Subcutaneous abdominal adipose tissue (tissue), 5 donors: ENCODE data around the gene FOXO6.

ENCODE experiments used
- H3K27ac ChIP-seq: one replicate; pipeline ENCODE4 v1.7.0; 2013; ENCODE audit warnings: low read depth, mild to moderate bottlenecking, inconsistent platforms, low read length, moderate library complexity
- H3K27me3 ChIP-seq, 5 donors: one replicate each; pipeline ENCODE4 v1.7.0; 2013; ENCODE audit warnings: low read length in 5 of 5, inconsistent platforms in 1 of 5; ENCODE audit not compliant: control insufficient read depth in 5 of 5, insufficient read depth in 4 of 5
- H3K36me3 ChIP-seq, 5 donors: one replicate each; pipeline ENCODE4 v1.7.0; 2013; ENCODE audit warnings: low read length in 5 of 5; ENCODE audit not compliant: control insufficient read depth in 5 of 5, insufficient read depth in 5 of 5
- H3K4me1 ChIP-seq, 5 donors: one replicate each; pipeline ENCODE4 v1.7.0; 2013; ENCODE audit warnings: low read length in 5 of 5, mild to moderate bottlenecking in 3 of 5, moderate library complexity in 1 of 5; ENCODE audit not compliant: control insufficient read depth in 5 of 5, insufficient read depth in 5 of 5
- H3K4me3 ChIP-seq, 5 donors: one replicate each; pipeline ENCODE4 v1.7.0; 2013; ENCODE audit warnings: low read length in 5 of 5, low read depth in 1 of 5
- H3K9ac ChIP-seq, 5 donors: one replicate each; pipeline ENCODE4 v1.7.0; 2013; ENCODE audit warnings: low read length in 5 of 5, mild to moderate bottlenecking in 4 of 5, moderate library complexity in 3 of 5
- H3K9me3 ChIP-seq, 5 donors: one replicate each; pipeline ENCODE4 v1.7.0; 2013; ENCODE audit warnings: low read length in 5 of 5; ENCODE audit not compliant: control insufficient read depth in 5 of 5
- donor health status: healthy.
- donor health status: healthy.
- donor health status: healthy.
- donor health status: healthy.
- donor health status: healthy.

FOXO6 gene

GRCh38 chr1:41341772-41342562 lies 19.3 kb upstream of the FOXO6 start:
- H3K36me3 ChIP-seq, result no peaks in the 10 kb centered on the region
- peak overlapping the region in 1 of 5 donors; percentile 20 for H3K4me3 ChIP-seq
- peaks cover 0 to 10% (median 0%) of the 10 kb centered on the region in 5 donors for H3K4me1 ChIP-seq
- H3K27ac ChIP-seq, result no peak overlapping the region
- H3K9me3 ChIP-seq, result peaks cover 3 to 10% (median 4%) of the 10 kb centered on the region in 5 donors
- H3K9ac ChIP-seq, result peak overlapping the region in 1 of 5 donors; percentile 8
- H3K27me3 ChIP-seq, result peaks cover 0 to 10% (median 5%) of the 10 kb centered on the region in 5 donors

DNA sequence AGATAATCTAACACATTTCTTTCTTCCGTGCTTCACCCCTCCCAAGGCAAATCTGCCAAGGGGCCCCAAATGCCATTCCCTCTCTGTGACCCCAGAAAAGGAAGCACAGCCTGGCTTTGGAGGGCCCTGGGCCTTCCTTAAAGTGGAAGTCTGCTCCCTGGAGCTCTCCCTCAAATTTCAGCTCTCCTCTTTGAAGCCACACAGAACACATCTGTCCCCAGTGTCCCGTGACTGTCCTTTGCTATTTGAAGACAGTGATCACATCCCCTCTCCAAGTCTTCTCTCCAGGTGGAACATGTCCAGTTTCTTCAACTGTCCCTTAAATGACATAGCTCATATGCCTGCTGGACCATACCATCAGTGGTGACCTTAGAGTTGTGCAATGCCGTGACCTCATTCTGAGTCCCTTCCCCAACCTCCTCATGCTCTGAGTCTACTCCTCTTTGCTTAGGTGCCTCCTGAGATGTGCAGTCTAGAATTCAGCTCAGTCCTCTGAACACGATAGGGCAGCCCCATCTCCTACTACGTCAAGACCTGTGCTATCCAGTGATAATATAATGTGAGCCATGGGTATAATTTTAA lies 18.4 kb upstream of the FOXO6 start:
- H3K27me3 ChIP-seq, result peaks cover 0 to 10% (median 5%) of the 10 kb centered on the region in 5 donors
- H3K36me3 ChIP-seq, result no peaks in the 10 kb centered on the region
- peaks cover 0 to 10% (median 0%) of the 10 kb centered on the region in 5 donors for H3K4me1 ChIP-seq
- no peak overlapping the region for H3K9ac ChIP-seq
- H3K9me3 ChIP-seq, result peaks cover 3 to 10% (median 4%) of the 10 kb centered on the region in 5 donors
- no peak overlapping the region for H3K27ac ChIP-seq
- H3K4me3 ChIP-seq, result no peak overlapping the region

DNA sequence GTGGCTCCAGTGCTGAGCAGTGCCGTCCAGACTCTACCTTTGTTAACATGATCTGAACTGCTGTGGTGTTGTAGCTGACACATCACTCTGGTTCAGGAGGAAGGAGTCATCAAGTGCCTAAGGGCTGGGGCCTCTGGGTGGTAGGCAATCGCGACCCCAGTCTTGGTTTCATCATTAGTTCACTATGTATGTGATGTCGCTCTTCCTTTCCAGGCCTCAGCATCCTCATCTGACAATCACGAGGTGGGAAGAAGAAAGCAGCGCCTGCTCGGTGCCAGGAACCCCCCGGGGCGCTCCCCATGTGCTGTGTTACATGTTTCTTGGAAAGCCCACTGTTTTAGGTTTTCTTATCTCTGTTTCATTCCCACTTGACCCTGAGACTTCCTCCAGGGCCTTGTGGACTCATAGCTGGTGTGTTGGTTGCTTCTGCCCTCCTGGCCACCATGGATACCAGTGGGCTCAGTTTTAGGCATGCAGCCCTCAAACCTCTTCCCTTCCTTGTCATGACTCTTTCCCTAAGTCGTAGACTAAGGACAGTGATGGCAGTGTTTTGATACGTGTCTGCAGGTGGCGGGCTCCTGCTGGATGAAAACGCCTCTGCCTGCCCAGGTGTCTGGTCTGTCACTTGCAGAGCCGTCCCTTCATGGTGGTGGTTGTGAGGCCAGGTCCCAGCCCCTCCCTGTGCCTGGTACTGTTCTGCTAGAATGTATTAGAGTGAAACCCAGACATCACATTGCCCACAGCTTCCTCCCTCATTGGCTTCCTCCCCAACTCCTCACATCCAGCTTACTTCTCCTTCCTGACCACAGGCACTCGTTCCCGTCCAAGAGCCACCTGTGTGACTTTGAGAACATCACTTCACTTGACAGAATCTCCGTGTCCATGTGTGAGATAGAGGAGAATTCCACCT lies 17.2 kb upstream of the FOXO6 start:
- no peak overlapping the region for H3K4me3 ChIP-seq

DNA sequence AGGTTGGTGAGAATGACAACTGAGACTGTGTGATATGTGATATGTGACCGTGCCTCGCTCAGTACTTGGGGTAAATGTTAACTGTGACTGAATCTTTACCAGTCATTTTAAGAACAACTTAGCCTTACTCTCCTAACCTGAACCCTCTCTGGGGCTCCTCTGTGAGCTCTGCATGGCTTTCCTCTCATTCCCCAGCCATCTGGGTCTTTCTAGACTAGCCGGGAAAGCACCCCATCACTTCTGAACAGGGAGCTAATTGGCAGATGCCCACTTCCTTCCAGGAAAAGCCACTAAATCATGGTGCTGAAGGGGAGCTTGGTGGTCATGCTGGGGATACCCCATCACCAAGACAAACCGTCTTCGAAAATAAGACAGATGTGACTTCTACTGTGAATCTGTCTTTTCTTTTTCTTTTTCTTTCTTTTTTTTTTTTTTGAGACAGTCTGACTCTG lies 16.5 kb upstream of the FOXO6 start:
- H3K4me3 ChIP-seq, result no peak overlapping the region
- no peak overlapping the region for H3K9ac ChIP-seq
- H3K27ac ChIP-seq, result no peak overlapping the region
- H3K36me3 ChIP-seq, result no peaks in the 10 kb centered on the region
- peaks cover 0 to 10% (median 5%) of the 10 kb centered on the region in 5 donors for H3K27me3 ChIP-seq
- peaks cover 0 to under 1% (median 0%) of the 10 kb centered on the region in 5 donors for H3K9me3 ChIP-seq
- peaks cover 0 to 10% (median 0%) of the 10 kb centered on the region in 5 donors for H3K4me1 ChIP-seq

More for the DNA sequence above, 17.2 kb upstream of the FOXO6 start:
- peaks cover 0 to 10% (median 0%) of the 10 kb centered on the region in 5 donors for H3K4me1 ChIP-seq
- peaks cover 0 to 10% (median 5%) of the 10 kb centered on the region in 5 donors for H3K27me3 ChIP-seq
- H3K9me3 ChIP-seq, result peaks cover 0 to 4% (median under 1%) of the 10 kb centered on the region in 5 donors
- H3K27ac ChIP-seq, result no peak overlapping the region
- no peak overlapping the region for H3K9ac ChIP-seq
- H3K36me3 ChIP-seq, result no peaks in the 10 kb centered on the region

DNA sequence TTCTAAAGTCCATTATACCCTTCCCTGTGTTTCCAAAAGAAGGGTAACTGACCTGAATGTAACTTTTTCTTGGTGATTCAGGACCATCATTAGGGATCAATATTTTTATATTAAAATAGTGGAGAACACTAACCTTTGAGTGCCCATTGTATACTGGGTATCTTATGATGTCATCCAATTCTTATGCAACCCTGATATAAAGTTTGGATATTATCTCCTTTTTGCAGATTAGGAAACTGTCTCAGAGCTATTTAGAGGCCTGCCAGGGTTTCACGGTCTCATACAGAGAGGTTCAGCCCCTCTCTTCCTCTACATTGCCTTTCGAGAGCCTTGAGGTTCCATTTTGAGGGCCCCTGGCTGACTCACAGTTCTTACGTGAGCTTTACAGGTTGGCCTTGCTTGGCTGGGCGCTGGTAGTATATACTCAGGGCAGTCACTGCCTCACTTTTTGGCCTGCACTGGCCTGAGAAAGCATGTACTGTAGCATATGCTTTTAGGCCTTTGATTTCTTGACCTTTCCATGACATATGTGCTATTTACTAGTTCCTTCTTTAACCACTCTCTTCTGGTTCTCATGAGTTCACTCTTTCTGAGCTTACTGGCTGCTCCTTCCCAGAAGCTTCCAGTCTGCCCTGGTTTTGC lies 15.7 kb upstream of the FOXO6 start:
- Histone ChIP-seq H3K27me3 (peaks cover 0 to 10% (median 7%) of the 10 kb centered on the region in 5 donors), H3K4me3 (no peak overlapping the region), H3K27ac (no peak overlapping the region), H3K36me3 (no peaks in the 10 kb centered on the region), H3K9ac (no peak overlapping the region), H3K9me3 (no peaks in the 10 kb centered on the region), H3K4me1 (peaks cover 0 to 10% (median 0%) of the 10 kb centered on the region in 5 donors)

GRCh38 chr1:41347276-41347675 lies 14.0 kb upstream of the FOXO6 start:
- no peak overlapping the region for H3K27ac ChIP-seq
- peaks cover 0 to 7% (median 5%) of the 10 kb centered on the region in 5 donors for H3K27me3 ChIP-seq
- H3K4me3 ChIP-seq, result no peak overlapping the region
- no peaks in the 10 kb centered on the region for H3K9me3 ChIP-seq
- no peaks in the 10 kb centered on the region for H3K36me3 ChIP-seq
- H3K9ac ChIP-seq, result no peak overlapping the region
- peaks cover 0 to 4% (median 0%) of the 10 kb centered on the region in 5 donors for H3K4me1 ChIP-seq

DNA sequence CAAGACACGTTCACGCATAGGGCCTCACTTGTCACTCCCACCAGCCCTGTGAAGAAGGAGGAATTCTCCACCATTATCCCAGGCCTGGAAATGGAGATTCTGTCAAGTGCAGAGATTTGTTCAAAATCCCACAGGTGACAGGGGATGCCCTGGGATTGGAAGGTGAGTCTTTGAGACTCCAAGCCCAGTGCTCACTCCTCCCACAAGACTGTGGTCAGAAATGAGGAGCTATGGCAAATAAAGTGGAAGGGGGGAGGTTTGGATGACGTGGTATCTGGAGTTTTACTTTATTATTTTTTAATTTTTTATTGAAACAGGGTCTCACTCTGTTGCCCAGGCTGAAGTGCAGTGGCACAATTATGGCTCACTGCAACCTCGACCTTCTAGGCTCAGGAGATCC lies 12.8 kb upstream of the FOXO6 start:
- H3K27ac ChIP-seq, result no peak overlapping the region
- peaks cover 0 to 5% (median 0%) of the 10 kb centered on the region in 5 donors for H3K27me3 ChIP-seq
- H3K36me3 ChIP-seq, result no peaks in the 10 kb centered on the region
- H3K9ac ChIP-seq, result no peak overlapping the region
- H3K4me1 ChIP-seq, result no peaks in the 10 kb centered on the region
- no peaks in the 10 kb centered on the region for H3K9me3 ChIP-seq
- no peak overlapping the region for H3K4me3 ChIP-seq

DNA sequence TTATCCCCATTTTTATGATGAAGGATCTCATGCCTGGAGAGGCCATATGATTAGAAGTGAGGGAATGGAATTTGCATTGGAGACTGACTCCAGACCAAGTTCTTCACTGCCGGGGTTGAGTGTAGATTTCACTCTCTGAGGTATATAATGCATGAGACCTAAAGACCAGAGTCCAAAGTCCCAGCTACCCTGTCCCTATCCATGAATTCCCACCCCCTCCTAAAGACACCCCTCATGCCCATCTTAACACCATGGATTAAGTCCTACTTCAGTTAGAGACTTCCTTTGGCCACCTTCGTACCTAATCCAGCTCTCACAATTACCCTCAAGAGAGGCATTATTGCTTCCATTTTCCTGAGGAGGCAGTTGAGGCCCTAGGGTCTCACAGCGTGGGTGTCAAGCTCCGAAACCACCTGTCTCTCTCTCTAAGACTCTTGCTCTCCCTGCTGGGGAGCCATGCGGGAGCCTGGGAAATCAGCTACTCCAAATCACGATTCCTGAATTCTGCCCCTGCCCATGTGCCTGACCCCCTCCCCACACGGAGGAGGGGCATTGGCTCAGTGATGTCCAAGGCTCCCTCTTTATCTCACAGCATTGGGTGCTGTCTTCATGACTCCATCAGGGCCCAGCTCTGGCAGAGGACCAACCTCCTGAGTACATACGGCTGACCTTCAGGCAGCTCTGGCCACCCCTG lies 11.7 kb upstream of the FOXO6 start:
- Histone ChIP-seq H3K4me1 (no peaks in the 10 kb centered on the region), H3K27me3 (peaks cover 0 to 3% (median 0%) of the 10 kb centered on the region in 5 donors), H3K36me3 (no peaks in the 10 kb centered on the region), H3K9ac (no peak overlapping the region), H3K27ac (no peak overlapping the region), H3K9me3 (no peaks in the 10 kb centered on the region), H3K4me3 (no peak overlapping the region)

GRCh38 chr1:41350055-41350378 lies 11.2 kb upstream of the FOXO6 start:
- Histone ChIP-seq H3K9me3 (no peaks in the 10 kb centered on the region), H3K4me3 (no peak overlapping the region), H3K9ac (no peak overlapping the region), H3K4me1 (no peaks in the 10 kb centered on the region), H3K36me3 (no peaks in the 10 kb centered on the region), H3K27me3 (peaks cover 0 to 3% (median 0%) of the 10 kb centered on the region in 5 donors), H3K27ac (no peak overlapping the region)
